Middle frontal gyrus (tissue), 1 donor: Measurements from ENCODE around the gene RASGEF1C.

Source experiments
- DNase-seq: peaks from one replicate; pipeline ENCODE4 v3.0.0-alpha.2; 2015; ENCODE audit warnings: low spot score; ENCODE audit errors: extremely low spot score

The RASGEF1C gene

DNA sequence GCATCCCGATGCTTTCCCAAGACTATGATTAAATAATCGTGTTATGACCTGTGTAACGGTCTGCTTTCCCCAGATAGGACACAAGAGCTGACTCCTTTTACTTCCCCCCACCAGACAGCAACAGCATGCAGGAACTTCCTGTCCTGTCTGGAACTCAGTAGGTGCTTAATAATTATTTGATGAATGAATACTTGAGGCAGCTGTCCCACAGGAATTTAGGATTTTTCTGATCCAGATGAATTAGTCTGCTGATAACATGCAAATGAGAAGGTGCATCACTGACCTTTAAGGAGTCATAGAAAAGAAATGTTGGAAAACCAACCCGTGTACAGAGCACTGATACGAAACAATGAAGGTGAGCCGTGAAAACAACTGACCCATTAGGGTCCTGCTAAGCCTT is 149.7 kb downstream of the RASGEF1C start:
- DNase-seq: no peak

GRCh38 chr5:180056153-180056552 is 152.9 kb downstream of the RASGEF1C start:
- no peak for DNase-seq

GRCh38 chr5:180054226-180054625 is 154.8 kb downstream of the RASGEF1C start:
- DNase-seq: no peak

- DNase-seq: no peak
Measured at GRCh38 chr5:180053061-180053602, 155.9 kb downstream of the RASGEF1C start.

DNA sequence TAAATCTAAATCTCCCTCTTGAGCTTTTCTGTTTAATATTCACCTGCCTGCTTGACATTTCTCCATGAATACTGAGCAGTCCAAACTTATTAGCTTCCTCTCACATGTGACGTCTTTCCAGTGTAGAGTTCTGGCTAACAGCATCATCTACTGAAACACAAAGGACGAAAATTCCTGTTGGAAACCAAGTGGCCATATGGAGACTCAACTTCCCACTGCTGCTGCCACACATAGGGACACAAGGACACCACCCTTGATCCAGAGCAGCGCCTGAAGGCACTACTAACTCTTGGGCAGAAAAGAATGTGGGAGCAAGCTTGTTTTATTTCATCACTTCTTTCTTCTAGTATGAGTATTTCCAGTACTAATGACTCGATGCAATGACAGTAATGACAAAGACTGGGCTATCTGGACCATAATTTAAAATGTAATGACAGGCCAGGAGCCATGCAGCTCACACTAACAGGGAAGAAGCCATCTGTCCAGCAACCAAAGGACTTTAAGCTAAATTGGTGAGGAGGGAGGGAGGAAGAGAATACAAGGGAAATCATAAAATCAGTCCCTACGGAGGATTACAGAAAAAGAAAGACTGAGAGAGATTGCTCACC is 156.7 kb downstream of the RASGEF1C start:
- no peak for DNase-seq
